Neuronal stem cell (in vitro differentiated cells): Measurements from ENCODE around the gene NEU3.
"Not testable (repeated sequence)": the region's sequence is repeated elsewhere in the genome, so short reads cannot be mapped to it uniquely, and the experiment has no call there.

Source experiments
- DNase-seq: peaks from one replicate; pipeline ENCODE4 v3.0.0-alpha.2; 2013; ENCODE audit warnings: low spot score
- H2AFZ ChIP-seq: one replicate; pipeline ENCODE4 v1.6.1; 2013; ENCODE audit warnings: mild to moderate bottlenecking, low read length, inconsistent platforms
- H2AK5ac ChIP-seq: 2 replicates; pipeline ENCODE4 v1.6.1; 2013; ENCODE audit warnings: low read depth, mild to moderate bottlenecking, inconsistent platforms, low read length, moderate library complexity, mixed read lengths
- H2BK120ac ChIP-seq: 2 replicates; pipeline ENCODE4 v1.6.1; 2013; ENCODE audit warnings: low read depth, mild to moderate bottlenecking, inconsistent platforms, low read length, moderate library complexity, mixed read lengths
- H2BK12ac ChIP-seq: one replicate; pipeline ENCODE4 v1.6.1; 2013; ENCODE audit warnings: low read length, inconsistent platforms
- H2BK15ac ChIP-seq: 2 replicates; pipeline ENCODE4 v1.6.1; 2013; ENCODE audit warnings: mild to moderate bottlenecking, low read length, inconsistent platforms, mixed read lengths
- H2BK5ac ChIP-seq: one replicate; pipeline ENCODE4 v1.6.1; 2013; ENCODE audit warnings: inconsistent platforms, mild to moderate bottlenecking, low read length, moderate library complexity
- H3K14ac ChIP-seq: one replicate; pipeline ENCODE4 v1.6.1; 2013; ENCODE audit warnings: low read length, inconsistent platforms
- H3K18ac ChIP-seq: 2 replicates; pipeline ENCODE4 v1.6.1; 2013; ENCODE audit warnings: low read length, inconsistent platforms
- H3K23ac ChIP-seq: 2 replicates; pipeline ENCODE4 v1.6.1; 2013; ENCODE audit warnings: low read depth, mild to moderate bottlenecking, mixed read lengths, low read length, inconsistent platforms; ENCODE audit not compliant: poor library complexity
- H3K27ac ChIP-seq: replicated peaks from 3 replicates; pipeline ENCODE4 v1.5.1; 2013; ENCODE audit warnings: low read length, inconsistent platforms
- H3K27me3 ChIP-seq, 3 experiments: 2 replicates each; pipeline ENCODE4 v1.6.1; 2013; ENCODE audit warnings: low read length in 3 of 3, mild to moderate bottlenecking in 2 of 3, inconsistent platforms in 1 of 3, low read depth in 1 of 3, mixed read lengths in 1 of 3, moderate library complexity in 1 of 3; ENCODE audit not compliant: control insufficient read depth in 3 of 3, insufficient read depth in 3 of 3
- H3K36me3 ChIP-seq, 2 donors: replicated peaks in 1 of 2; 2 replicates each; pipeline ENCODE4 v1.6.1; 2013; ENCODE audit warnings: low read length in 2 of 2; ENCODE audit not compliant: control insufficient read depth in 2 of 2, insufficient read depth in 2 of 2
- H3K4ac ChIP-seq: 2 replicates; pipeline ENCODE4 v1.6.1; 2013; ENCODE audit warnings: inconsistent platforms, mild to moderate bottlenecking, low read length, moderate library complexity
- H3K4me1 ChIP-seq, 2 donors: 1 replicate in 1 of 2; 2 replicates in 1 of 2; pipeline ENCODE4 v1.6.1; 2013; ENCODE audit warnings: low read length in 2 of 2, low read depth in 1 of 2; ENCODE audit not compliant: control insufficient read depth in 2 of 2, insufficient read depth in 1 of 2
- H3K4me2 ChIP-seq: one replicate; pipeline ENCODE4 v1.6.1; 2013; ENCODE audit warnings: mild to moderate bottlenecking, low read length, inconsistent platforms; ENCODE audit not compliant: insufficient read depth, poor library complexity, severe bottlenecking
- H3K4me3 ChIP-seq, 2 donors: 2 replicates each; pipeline ENCODE4 v1.5.1; 2013; ENCODE audit warnings: low read length in 2 of 2, mild to moderate bottlenecking in 2 of 2, inconsistent platforms in 1 of 2, moderate library complexity in 1 of 2
- H3K79me1 ChIP-seq: one replicate; pipeline ENCODE4 v1.6.1; 2013; ENCODE audit warnings: low read depth, mild to moderate bottlenecking, inconsistent platforms, low read length, moderate library complexity
- H3K9ac ChIP-seq: one replicate; pipeline ENCODE4 v1.6.1; 2013; ENCODE audit warnings: mild to moderate bottlenecking, low read depth, low read length, inconsistent platforms; ENCODE audit not compliant: poor library complexity
- H3K9me3 ChIP-seq, 2 donors: replicated peaks in 1 of 2; 2 replicates each; pipeline versions ENCODE3 to v1.6.1; 2013; ENCODE audit warnings: low read length in 2 of 2, mild to moderate bottlenecking in 2 of 2, inconsistent platforms in 1 of 2, low read depth in 1 of 2, mixed read lengths in 1 of 2, moderate library complexity in 1 of 2; ENCODE audit not compliant: control insufficient read depth in 2 of 2, insufficient read depth in 1 of 2
- H4K8ac ChIP-seq: one replicate; pipeline ENCODE4 v1.6.1; 2013; ENCODE audit warnings: low read depth, mild to moderate bottlenecking, inconsistent platforms, low read length, moderate library complexity
- H4K91ac ChIP-seq: one replicate; pipeline ENCODE4 v1.6.1; 2013; ENCODE audit warnings: low read length, low read depth, mild to moderate bottlenecking, inconsistent platforms; ENCODE audit not compliant: poor library complexity
- WGBS, 2 donors: extraction: QIAGEN DNeasy Blood & Tissue Kit; methylation state at CpG; one replicate each; pipeline ENCODE4 v1.1.7; 2013; ENCODE audit warnings: missing lambda C conversion rate in 2 of 2, mixed read lengths in 1 of 2; ENCODE audit not compliant: insufficient read length in 2 of 2, insufficient replicate concordance in 1 of 2; ENCODE audit errors: extremely low coverage in 2 of 2; 5-methylcytosine and 5-hydroxymethylcytosine counted together

The NEU3 gene

GRCh38 chr11:75013051-75013450 is 24.3 kb downstream of the NEU3 start:
- H3K79me1 ChIP-seq: no peaks in the 10 kb centered on the region
- no peak for DNase-seq
- no peak overlapping the region for H3K14ac ChIP-seq

GRCh38 chr11:75014129-75014528 is 25.4 kb downstream of the NEU3 start:
- H3K4ac ChIP-seq: no peak overlapping the region
- H2BK5ac ChIP-seq: no peak overlapping the region
- no peak overlapping the region for H3K23ac ChIP-seq
- H3K9ac ChIP-seq: no peak overlapping the region
- no CpG with 5 or more reads among the region's 1 CpG for WGBS, 2 donors
- H3K14ac ChIP-seq: no peak overlapping the region
- no peak overlapping the region for H2AFZ ChIP-seq
- no peaks in the 10 kb centered on the region for H3K27me3 ChIP-seq
- H2BK12ac ChIP-seq: no peak overlapping the region
- DNase-seq: no peak
- H3K4me1 ChIP-seq: no peaks in the 10 kb centered on the region
- no peaks in the 10 kb centered on the region for H3K79me1 ChIP-seq
- H4K8ac ChIP-seq: no peak overlapping the region
- H3K18ac ChIP-seq: no peak overlapping the region
- H2BK15ac ChIP-seq: no peak overlapping the region
- no peak overlapping the region for H4K91ac ChIP-seq
- H3K4me3 ChIP-seq: no peak overlapping the region
- no peak overlapping the region for H2BK120ac ChIP-seq
- H3K9me3 ChIP-seq: no peaks in the 10 kb centered on the region
- H3K4me2 ChIP-seq: no peak overlapping the region
- no peak overlapping the region for H3K27ac ChIP-seq
- H3K36me3 ChIP-seq: peaks cover 3 to 24% of the 10 kb centered on the region in 2 donors
- H2AK5ac ChIP-seq: no peak overlapping the region

More at GRCh38 chr11:75013051-75013450, 24.3 kb downstream of the NEU3 start:
- H3K4me1 ChIP-seq: no peaks in the 10 kb centered on the region
- no peak overlapping the region for H3K23ac ChIP-seq
- no peak overlapping the region for H4K8ac ChIP-seq
- no peak overlapping the region for H3K27ac ChIP-seq
- H2BK12ac ChIP-seq: no peak overlapping the region
- no peaks in the 10 kb centered on the region for H3K27me3 ChIP-seq
- no peak overlapping the region for H3K4ac ChIP-seq
- no peak overlapping the region for H2AK5ac ChIP-seq
- no peak overlapping the region for H3K9ac ChIP-seq
- H3K4me3 ChIP-seq: no peak overlapping the region
- no peak overlapping the region for H3K4me2 ChIP-seq
- no peak overlapping the region for H2BK15ac ChIP-seq
- no peak overlapping the region for H4K91ac ChIP-seq
- peaks cover 3 to 32% of the 10 kb centered on the region in 2 donors for H3K36me3 ChIP-seq
- H2AFZ ChIP-seq: no peak overlapping the region
- H2BK5ac ChIP-seq: no peak overlapping the region
- no peak overlapping the region for H3K18ac ChIP-seq
- H3K9me3 ChIP-seq: no peaks in the 10 kb centered on the region
- H2BK120ac ChIP-seq: no peak overlapping the region

- not testable (repeated sequence) for DNase-seq, H3K4ac ChIP-seq, H3K4me3 ChIP-seq
Measured at GRCh38 chr11:75019200-75019599, 30.5 kb downstream of the NEU3 start.

GRCh38 chr11:75020328-75020727 is 31.6 kb downstream of the NEU3 start:
- not testable (repeated sequence) for H2BK5ac ChIP-seq, H3K18ac ChIP-seq, H3K9me3 ChIP-seq, DNase-seq, H3K79me1 ChIP-seq, H4K91ac ChIP-seq, H2AFZ ChIP-seq, H3K27ac ChIP-seq, H2BK12ac ChIP-seq, H3K4me3 ChIP-seq, H4K8ac ChIP-seq, H3K4me1 ChIP-seq, H3K36me3 ChIP-seq, H2AK5ac ChIP-seq, H3K4ac ChIP-seq, H2BK15ac ChIP-seq, H3K4me2 ChIP-seq, H3K27me3 ChIP-seq, H3K14ac ChIP-seq, H3K23ac ChIP-seq, H3K9ac ChIP-seq, H2BK120ac ChIP-seq
- WGBS, 2 donors: no CpG with 5 or more reads among the region's 5 CpGs

More at GRCh38 chr11:75019200-75019599, 30.5 kb downstream of the NEU3 start:
- H2BK5ac ChIP-seq, H3K27me3 ChIP-seq, H3K4me1 ChIP-seq, H3K36me3 ChIP-seq, H3K14ac ChIP-seq, H4K91ac ChIP-seq, H3K9me3 ChIP-seq, H2AK5ac ChIP-seq, H3K4me2 ChIP-seq, H4K8ac ChIP-seq, H3K27ac ChIP-seq, H2BK12ac ChIP-seq, H3K9ac ChIP-seq, H3K18ac ChIP-seq, H3K23ac ChIP-seq, H3K79me1 ChIP-seq, H2AFZ ChIP-seq, H2BK120ac ChIP-seq, H2BK15ac ChIP-seq: not testable (repeated sequence)
- WGBS, 2 donors: no CpG with 5 or more reads among the region's 3 CpGs
